K562 (cell line): ENCODE data around the gene ATG13. TPM values are rescaled to one million over a fixed set of nuclear protein-coding genes. Genes with fewer than 3 reads are reported as not detected.

Source experiments
- ATAC-seq: fragments of 200-7000 bp; cut with Tn5 transposase; 3 replicates; pipeline ENCODE4 v1.9.1; 2020; ENCODE audit warnings: moderate library complexity
- BruUV-seq: library from RNA; stranded (reverse); fragments of 400-500 nt; replicated peaks from 2 replicates; lab custom pipeline; 2021; lab: Mats Ljungman, UMichigan
- CTCF ChIA-PET: fragments of 300-600 bp; formaldehyde crosslinking; extraction: SDS; loops from one replicate; lab custom pipeline; 2021; ENCODE audit warnings: low intra/inter-chr PET ratio; lab: Yijun Ruan, JAX
- POLR2A ChIA-PET: fragments of 300-600, 350-650 bp; sonication (Branson Sonifier 250); formaldehyde crosslinking; extraction: SDS; loops from one replicate; lab custom pipeline; 2021; ENCODE audit warnings: antibody characterized with exemption, inconsistent platforms; lab: Yijun Ruan, JAX
- DNase-seq, 4 experiments: peaks; one replicate each; pipeline versions ENCODE4 v3.0.0 to v3.0.0-alpha.2; 2011 to 2018; ENCODE audit warnings: low spot score in 3 of 4, mixed read lengths in 3 of 4; ENCODE audit errors: extremely low read depth in 1 of 4
- FAIRE-seq: peaks from 2 replicates; lab custom pipeline; 2011; peaks lifted over from hg19 to GRCh38; lab: Jason Lieb, UNC
- H2AFZ ChIP-seq: 2 replicates; pipeline ENCODE4 v1.6.0; 2011; ENCODE audit warnings: low read depth, low read length, control low read depth, inconsistent platforms
- H3K27ac ChIP-seq: fragments of 200-600 bp; 3 replicates; pipeline ENCODE4 v1.8.0; 2011; ENCODE audit warnings: low read depth, mild to moderate bottlenecking, control low read depth, inconsistent platforms, low read length, moderate library complexity, mixed read lengths; ENCODE audit errors: extremely low read depth
- H3K27me3 ChIP-seq, 2 experiments: fragments of 300-600 bp in 1 of 2; 2 replicates in 1 of 2; 3 replicates in 1 of 2; pipeline versions ENCODE4 v1.6.0 to v1.8.0; 2011; ENCODE audit warnings: inconsistent platforms in 2 of 2, low read length in 2 of 2, mild to moderate bottlenecking in 1 of 2, mixed read lengths in 1 of 2, moderate library complexity in 1 of 2; ENCODE audit not compliant: control insufficient read depth in 2 of 2, insufficient read depth in 2 of 2
- H3K36me3 ChIP-seq: fragments of 300-600 bp; 3 replicates; pipeline ENCODE4 v1.8.0; 2011; ENCODE audit warnings: mild to moderate bottlenecking, low read length, inconsistent platforms; ENCODE audit not compliant: control insufficient read depth, insufficient read depth
- H3K4me1 ChIP-seq, 2 experiments: fragments of 200-600 bp in 1 of 2; replicated peaks in 1 of 2; 2 replicates in 1 of 2; 3 replicates in 1 of 2; pipeline versions ENCODE4 v1.5.1 to v1.8.0; 2011; ENCODE audit warnings: inconsistent platforms in 2 of 2, low read length in 2 of 2, mild to moderate bottlenecking in 1 of 2, mixed read lengths in 1 of 2, moderate library complexity in 1 of 2; ENCODE audit not compliant: control insufficient read depth in 2 of 2, insufficient read depth in 2 of 2
- H3K4me2 ChIP-seq: 2 replicates; pipeline ENCODE4 v1.6.1; 2011; ENCODE audit warnings: low read length, control low read depth, inconsistent platforms, mixed read lengths; ENCODE audit not compliant: insufficient read depth
- H3K4me3 ChIP-seq: fragments of 200-600 bp; sonication (generic), shearing (Covaris generic); 2 replicates; pipeline ENCODE4 v1.5.1; 2016; ENCODE audit warnings: control low read depth, inconsistent platforms
- H3K79me2 ChIP-seq: fragments of 200-600 bp; 3 replicates; pipeline ENCODE4 v1.8.0; 2011; ENCODE audit warnings: low read length, inconsistent platforms; ENCODE audit not compliant: control insufficient read depth, insufficient read depth
- H3K9ac ChIP-seq, 2 experiments: 2 replicates each; pipeline versions ENCODE4 v1.6.0 to v1.6.1; 2011; ENCODE audit warnings: low read depth in 2 of 2, low read length in 2 of 2, control low read depth in 1 of 2, inconsistent platforms in 1 of 2, mild to moderate bottlenecking in 1 of 2, mixed read lengths in 1 of 2; ENCODE audit not compliant: insufficient read depth in 1 of 2
- H3K9me1 ChIP-seq: one replicate; pipeline ENCODE4 v1.6.0; 2011; ENCODE audit warnings: inconsistent platforms, mild to moderate bottlenecking, low read length, moderate library complexity; ENCODE audit not compliant: control insufficient read depth, insufficient read depth
- H3K9me3 ChIP-seq: replicated peaks from 2 replicates; pipeline ENCODE4 v1.5.1; 2011; ENCODE audit warnings: low read depth, low read length, inconsistent platforms; ENCODE audit not compliant: control insufficient read depth, insufficient read depth
- H4K20me1 ChIP-seq: replicated peaks from 2 replicates; pipeline ENCODE4 v1.6.1; 2011; ENCODE audit warnings: low read length, inconsistent platforms, mixed read lengths; ENCODE audit not compliant: control insufficient read depth, insufficient read depth
- CC2D1A ChIP-seq: fragments of 450-650 bp; IDR thresholded peaks from 2 replicates; pipeline ENCODE4 v1.6.1; 2017; ENCODE audit warnings: mild to moderate bottlenecking
- HOMEZ ChIP-seq: fragments of 250-450 bp; sonication (Bioruptor Pico); IDR thresholded peaks from 2 replicates; pipeline ENCODE4 v1.4.0; 2020; ENCODE audit warnings: mild to moderate bottlenecking, moderate library complexity
- MLLT1 ChIP-seq, 2 experiments: fragments of 450-650 bp; IDR thresholded peaks; 2 replicates each; pipeline ENCODE4 v1.6.1; 2016
- NFIC ChIP-seq: fragments of 450-650 bp; IDR thresholded peaks from 2 replicates; pipeline ENCODE4 v1.6.1; 2017; ENCODE audit warnings: mild to moderate bottlenecking, inconsistent platforms
- RNF2 ChIP-seq: sonication (generic); IDR thresholded peaks from 2 replicates; pipeline ENCODE4 v1.6.1; 2016
- ZNF197 ChIP-seq: fragments of 200-800 bp; sonication (Bioruptor generic); IDR thresholded peaks from 2 replicates; pipeline ENCODE4 v1.6.1; 2016; ENCODE audit warnings: low read depth, missing genetic modification characterization, missing compliant biosample characterization
- ZNF668 ChIP-seq: fragments of 250-450 bp; sonication (Bioruptor Pico); IDR thresholded peaks from 2 replicates; pipeline ENCODE4 v1.8.0; 2022; ENCODE audit warnings: mild to moderate bottlenecking, inconsistent platforms
- WGBS: fragments of 100-300 bp; shearing (Covaris generic); methylation state at CpG from one replicate; pipeline ENCODE4 v1.1.6; 2016; ENCODE audit warnings: low coverage, mixed read lengths; ENCODE audit not compliant: insufficient coverage; ENCODE audit errors: missing lambda C conversion rate; 5-methylcytosine and 5-hydroxymethylcytosine counted together
- in situ Hi-C: fragments of 300-500 bp; cut with MboI; formaldehyde crosslinking; loops from 4 replicates; pipeline ENCODE4 v1.15.0; 2018; ENCODE audit warnings: inconsistent platforms, mixed read lengths
- intact Hi-C: fragments of 100-400 bp; cut with micrococcal nuclease; formaldehyde crosslinking; loops from 2 replicates; pipeline ENCODE4 v1.14.2; 2022
- polyA plus RNA-seq, 8 experiments: library from polyadenylated mRNA; depleted of rRNA in 4 of 8; stranded (reverse) in 5 of 8; unstranded in 3 of 8; fragments of >200 nt; fragmentation: Nextera tagmentation in 2 of 8; fragmentation: Illumina TruSeq in 1 of 8; extraction: Ambion mirVana in 2 of 8; extraction: Trizol in 1 of 8; gene quantifications; 2 replicates each; pipeline versions ENCODE4 v1.2.1 to v1.2.3, GENCODE V29; 2011 to 2014; ENCODE audit warnings: inconsistent platforms in 1 of 8, missing spikeins in 1 of 8
- total RNA-seq, 7 experiments: library from RNA; depleted of rRNA in 6 of 7; stranded (reverse); fragments of >200 nt in 6 of 7; fragmentation: Illumina TruSeq in 2 of 7; extraction: Trizol in 2 of 7; gene quantifications; 2 replicates each; pipeline versions ENCODE4 v1.2.1 to v1.2.3, GENCODE V29; 2011 to 2021; ENCODE audit warnings: low replicate concordance in 1 of 7

Gene ATG13
- total and polyA plus RNA-seq, 9 of the 15 experiments (the other 6 are each of a cell fraction or from before 2014, with no cell fraction given) = 13.1 to 61.5 (median 36.5) TPM

GRCh38 chr11:46639197-46639839, 22.0 kb downstream of the ATG13 start:
- H3K79me2 ChIP-seq = peaks cover 4% of the 10 kb centered on the region; the same call in 1 of the 3 replicates
- CTCF ChIA-PET = no interaction called here
- FAIRE-seq (no peak), DNase-seq (no peak), ATAC-seq (no peak)
- POLR2A ChIA-PET = interaction anchor here (0.7 kb wide), 2 partner anchors 9 to 12 kb away, joined by 3 to 4 read pairs; no protein-coding TSS in a partner anchor
- no peaks in the 10 kb centered on the region for H3K27me3 ChIP-seq
- no peaks in the 10 kb centered on the region for H3K9me3 ChIP-seq
- no peak overlapping the region for H3K9ac ChIP-seq
- no peaks in the 10 kb centered on the region for H3K9me1 ChIP-seq
- no peaks in the 10 kb centered on the region for H4K20me1 ChIP-seq
- no peak overlapping the region for H3K4me2 ChIP-seq
- TF ChIP-seq ZNF197 (CRISPR knock-in tag) = no peak
- no peak for TF ChIP-seq RNF2
- no peak for TF ChIP-seq HOMEZ
- no peak for TF ChIP-seq ZNF668
- TF ChIP-seq MLLT1 (IDR thresholded peaks at IDR 0.05) = no peak
- no peak for TF ChIP-seq CC2D1A
- no peak for TF ChIP-seq NFIC
- in situ Hi-C loops (no loop called here), intact Hi-C loops (no loop called here)
- no peak overlapping the region for H2AFZ ChIP-seq
- no peaks in the 10 kb centered on the region for H3K4me1 ChIP-seq
- H3K4me3 ChIP-seq = no peak overlapping the region
- BruUV-seq = no TSS peak
- no peak overlapping the region for H3K27ac ChIP-seq
- peaks cover 25% of the 10 kb centered on the region; the same call in 2 of the 3 replicates for H3K36me3 ChIP-seq
- WGBS = 95% methylated on average over 7 of the region's 7 CpGs
